H1 (cell line): ENCODE results near the gene DPEP3. TPM values are rescaled to one million over a fixed set of nuclear protein-coding genes. Genes with fewer than 3 reads are reported as not detected.

ENCODE experiments used
- CTCF ChIA-PET: fragments of 300-600 bp; sonication (Branson Sonifier 250); formaldehyde crosslinking; loops from one replicate; lab custom pipeline; 2021; ENCODE audit not compliant: partially characterized antibody; lab: Charles Lee
- POLR2A ChIA-PET: fragments of 300-600 bp; sonication (Branson Sonifier 250); formaldehyde crosslinking; loops from one replicate; lab custom pipeline; 2021; ENCODE audit warnings: inconsistent platforms; ENCODE audit not compliant: partially characterized antibody; lab: Charles Lee
- DNase-seq, 2 experiments: peaks; one replicate each; pipeline versions ENCODE4 v3.0.0 to v3.0.0-alpha.2; 2010 to 2022; ENCODE audit warnings: low spot score in 2 of 2, low read depth in 1 of 2, mixed read lengths in 1 of 2
- FAIRE-seq: peaks from 2 replicates; lab custom pipeline; 2011; peaks lifted over from hg19 to GRCh38; lab: Jason Lieb, UNC
- H2AFZ ChIP-seq: 2 replicates; pipeline ENCODE4 v1.8.1; 2012; ENCODE audit warnings: low read length, inconsistent platforms
- H2AK5ac ChIP-seq: 2 replicates; pipeline ENCODE4 v1.6.1; 2013; ENCODE audit warnings: low read depth, low read length
- H2BK120ac ChIP-seq: replicated peaks from 2 replicates; pipeline ENCODE3; 2013; ENCODE audit warnings: low read depth, low read length, inconsistent platforms
- H2BK12ac ChIP-seq: 2 replicates; pipeline ENCODE4 v1.6.1; 2013; ENCODE audit warnings: low read depth, low read length
- H2BK15ac ChIP-seq: 2 replicates; pipeline ENCODE4 v1.6.1; 2013; ENCODE audit warnings: low read length
- H2BK20ac ChIP-seq: 2 replicates; pipeline ENCODE4 v1.6.1; 2013; ENCODE audit warnings: low read length
- H2BK5ac ChIP-seq: 2 replicates; pipeline ENCODE4 v1.6.1; 2013; ENCODE audit warnings: low read depth, low read length
- H3K14ac ChIP-seq: 2 replicates; pipeline ENCODE4 v1.6.1; 2013; ENCODE audit warnings: inconsistent platforms; ENCODE audit not compliant: insufficient read length
- H3K18ac ChIP-seq: 2 replicates; pipeline ENCODE4 v1.6.1; 2013; ENCODE audit warnings: low read length; ENCODE audit errors: extremely low read depth
- H3K23ac ChIP-seq: 2 replicates; pipeline ENCODE4 v1.6.1; 2013; ENCODE audit warnings: inconsistent platforms; ENCODE audit not compliant: insufficient read length
- H3K23me2 ChIP-seq: 2 replicates; pipeline ENCODE4 v1.6.1; 2013; ENCODE audit warnings: low read depth, low read length
- H3K27ac ChIP-seq: 2 replicates; pipeline ENCODE4 v1.6.1; 2011; ENCODE audit warnings: low read depth, low read length, inconsistent platforms
- H3K27me3 ChIP-seq, 4 experiments: replicated peaks in 1 of 4; 1 replicate in 1 of 4; 2 replicates in 3 of 4; pipeline versions ENCODE4 v1.6.1 to v1.8.1; 2011 to 2013; ENCODE audit warnings: low read length in 3 of 4, mild to moderate bottlenecking in 3 of 4, inconsistent platforms in 2 of 4, mixed read lengths in 2 of 4, moderate library complexity in 1 of 4; ENCODE audit not compliant: control insufficient read depth in 3 of 4, insufficient read depth in 3 of 4; ENCODE audit errors: extremely low read depth in 1 of 4
- H3K36me3 ChIP-seq, 4 experiments: 2 replicates each; pipeline versions ENCODE4 v1.6.1 to v1.8.1; 2011 to 2013; ENCODE audit warnings: mild to moderate bottlenecking in 4 of 4, low read length in 3 of 4, moderate library complexity in 2 of 4, control low read depth in 1 of 4, inconsistent platforms in 1 of 4; ENCODE audit not compliant: insufficient read depth in 4 of 4, control insufficient read depth in 2 of 4
- H3K4ac ChIP-seq: replicated peaks from 2 replicates; pipeline ENCODE3; 2013; ENCODE audit warnings: low read length, low read depth, mixed read lengths, inconsistent platforms; ENCODE audit not compliant: insufficient read length
- H3K4me1 ChIP-seq, 4 experiments: replicated peaks in 1 of 4; 1 replicate in 1 of 4; 2 replicates in 3 of 4; pipeline versions ENCODE4 v1.6.1 to v1.8.1; 2011 to 2013; ENCODE audit warnings: low read length in 3 of 4, inconsistent platforms in 2 of 4, mixed read lengths in 1 of 4; ENCODE audit not compliant: insufficient read depth in 4 of 4, control insufficient read depth in 3 of 4
- H3K4me2 ChIP-seq, 2 experiments: 2 replicates each; pipeline versions ENCODE4 v1.6.1 to v1.8.1; 2011 to 2013; ENCODE audit warnings: low read depth in 2 of 2, low read length in 2 of 2, control low read depth in 1 of 2, inconsistent platforms in 1 of 2, mild to moderate bottlenecking in 1 of 2; ENCODE audit not compliant: insufficient read depth in 1 of 2
- H3K4me3 ChIP-seq, 4 experiments: fragments of 200-600, 300-600 bp in 1 of 4; sonication (generic), shearing (Covaris generic), sonication (Bioruptor Twin) in 1 of 4; 2 replicates each; pipeline versions ENCODE4 v1.5.1 to v1.8.1; 2011 to 2016; ENCODE audit warnings: low read length in 4 of 4, low read depth in 3 of 4, control low read depth in 2 of 4, inconsistent platforms in 2 of 4, mild to moderate bottlenecking in 2 of 4, mixed read lengths in 1 of 4, moderate library complexity in 1 of 4; ENCODE audit not compliant: insufficient read depth in 2 of 4; ENCODE audit errors: extremely low read depth in 1 of 4
- H3K56ac ChIP-seq: replicated peaks from 2 replicates; pipeline ENCODE3; 2013; ENCODE audit warnings: low read depth, mild to moderate bottlenecking, mixed read lengths, low read length, inconsistent platforms; ENCODE audit not compliant: insufficient read length
- H3K79me1 ChIP-seq: 2 replicates; pipeline ENCODE4 v1.6.1; 2013; ENCODE audit warnings: low read depth, low read length, control low read depth
- H3K79me2 ChIP-seq, 2 experiments: 2 replicates each; pipeline versions ENCODE4 v1.6.1 to v1.8.1; 2012 to 2013; ENCODE audit warnings: low read length in 2 of 2, mild to moderate bottlenecking in 2 of 2, inconsistent platforms in 1 of 2; ENCODE audit not compliant: insufficient read depth in 2 of 2, control insufficient read depth in 1 of 2
- H3K9ac ChIP-seq, 4 experiments: replicated peaks in 1 of 4; 1 replicate in 1 of 4; 2 replicates in 3 of 4; pipeline versions ENCODE4 v1.6.1 to v1.8.1; 2011 to 2013; ENCODE audit warnings: low read depth in 3 of 4, low read length in 3 of 4, control low read depth in 2 of 4, mild to moderate bottlenecking in 2 of 4, moderate library complexity in 2 of 4, inconsistent platforms in 1 of 4; ENCODE audit errors: extremely low read depth in 1 of 4
- H3K9me3 ChIP-seq, 2 experiments: 2 replicates each; pipeline versions ENCODE4 v1.6.1 to v1.8.1; 2012 to 2013; ENCODE audit warnings: mild to moderate bottlenecking in 2 of 2, moderate library complexity in 2 of 2, control low read depth in 1 of 2, inconsistent platforms in 1 of 2, low read depth in 1 of 2, low read length in 1 of 2, mixed read lengths in 1 of 2; ENCODE audit not compliant: insufficient read depth in 2 of 2
- H4K20me1 ChIP-seq, 2 experiments: replicated peaks in 1 of 2; 2 replicates each; pipeline versions ENCODE3 to v1.8.1; 2011 to 2013; ENCODE audit warnings: inconsistent platforms in 2 of 2, low read length in 2 of 2, mild to moderate bottlenecking in 1 of 2; ENCODE audit not compliant: insufficient read depth in 2 of 2, control insufficient read depth in 1 of 2
- H4K5ac ChIP-seq: 2 replicates; pipeline ENCODE4 v1.6.1; 2013; ENCODE audit warnings: low read length, low read depth, mixed read lengths, inconsistent platforms; ENCODE audit not compliant: insufficient read length
- H4K8ac ChIP-seq: 2 replicates; pipeline ENCODE4 v1.8.0; 2013; ENCODE audit warnings: mild to moderate bottlenecking, moderate library complexity, low read length, inconsistent platforms; ENCODE audit not compliant: insufficient read depth; ENCODE audit errors: extremely low read depth
- H4K91ac ChIP-seq: replicated peaks from 2 replicates; pipeline ENCODE3; 2013; ENCODE audit warnings: low read length, mixed read lengths, inconsistent platforms; ENCODE audit not compliant: insufficient read length
- ATF3 ChIP-seq: IDR thresholded peaks from 2 replicates; pipeline ENCODE4 v1.6.1; 2011; ENCODE audit warnings: low read depth, mild to moderate bottlenecking, low read length; ENCODE audit not compliant: insufficient read depth
- CEBPB ChIP-seq: IDR thresholded peaks from 2 replicates; pipeline ENCODE4 v1.6.1; 2012; ENCODE audit warnings: low read depth, low read length
- CHD2 ChIP-seq: IDR thresholded peaks from 2 replicates; pipeline ENCODE4 v1.6.1; 2012; ENCODE audit warnings: low read length, improper control_type of control experiment
- CREB1 ChIP-seq: IDR thresholded peaks from 2 replicates; pipeline ENCODE4 v1.6.1; 2012; ENCODE audit warnings: inconsistent platforms
- FOSL1 ChIP-seq: IDR thresholded peaks from 2 replicates; pipeline ENCODE4 v1.6.1; 2011; ENCODE audit warnings: mild to moderate bottlenecking, low read depth, low read length, moderate library complexity; ENCODE audit not compliant: insufficient read depth
- HDAC2 ChIP-seq, 2 experiments: fragments of 300-600 bp in 1 of 2; sonication (generic) in 1 of 2; IDR thresholded peaks; 2 replicates each; pipeline ENCODE4 v1.6.1; 2011 to 2012; ENCODE audit warnings: low read depth in 2 of 2, low read length in 2 of 2, mild to moderate bottlenecking in 2 of 2, moderate library complexity in 2 of 2, borderline replicate concordance in 1 of 2, inconsistent platforms in 1 of 2
- KDM4A ChIP-seq: IDR thresholded peaks from one replicate; pipeline ENCODE4 v1.7.1; 2012; ENCODE audit warnings: low read depth, mild to moderate bottlenecking, moderate library complexity, low read length, inconsistent platforms; ENCODE audit not compliant: severe bottlenecking
- PHF8 ChIP-seq: fragments of 200-600 bp; sonication (generic); conservative IDR thresholded peaks from 2 replicates; pipeline ENCODE4 v1.7.1; 2012; ENCODE audit warnings: low read depth, mild to moderate bottlenecking, inconsistent platforms, low read length, moderate library complexity
- POLR2A ChIP-seq, 2 experiments: IDR thresholded peaks; 1 replicate in 1 of 2; 2 replicates in 1 of 2; pipeline ENCODE4 v1.6.1; 2011; ENCODE audit warnings: low read depth in 2 of 2, low read length in 2 of 2, mild to moderate bottlenecking in 2 of 2; ENCODE audit errors: control extremely low read depth in 1 of 2
- SAP30 ChIP-seq: fragments of 300-600 bp; sonication (generic); IDR thresholded peaks from 2 replicates; pipeline ENCODE4 v1.7.1; 2012; ENCODE audit warnings: low read length, moderate library complexity, mild to moderate bottlenecking, inconsistent platforms; ENCODE audit not compliant: insufficient read depth, insufficient replicate concordance
- SP1 ChIP-seq: IDR thresholded peaks from 2 replicates; pipeline ENCODE4 v1.6.1; 2011; ENCODE audit warnings: low read depth, low read length
- TAF1 ChIP-seq: IDR thresholded peaks from 2 replicates; pipeline ENCODE4 v1.6.1; 2011; ENCODE audit warnings: mild to moderate bottlenecking, low read depth, low read length
- TEAD4 ChIP-seq: IDR thresholded peaks from 2 replicates; pipeline ENCODE4 v1.6.1; 2012; ENCODE audit warnings: low read depth, low read length, inconsistent platforms, mixed read lengths
- WGBS, 2 experiments: shearing (Covaris generic) in 1 of 2; methylation state at CpG; one replicate each; pipeline versions ENCODE4 v1.1.6 to v1.1.7; 2013 to 2015; ENCODE audit warnings: low lambda C conversion rate in 2 of 2, mixed read lengths in 2 of 2, inconsistent platforms in 1 of 2, low coverage in 1 of 2, missing lambda C conversion rate in 1 of 2; ENCODE audit not compliant: insufficient replicate concordance in 2 of 2, insufficient coverage in 1 of 2, insufficient read length in 1 of 2; ENCODE audit errors: extremely low coverage in 1 of 2, missing lambda C conversion rate in 1 of 2; 5-methylcytosine and 5-hydroxymethylcytosine counted together
- polyA plus RNA-seq, 7 experiments: library from polyadenylated mRNA; depleted of rRNA in 3 of 7; stranded (reverse) in 5 of 7; unstranded in 2 of 7; fragments of >200 nt in 5 of 7; fragments of 200-250 nt in 2 of 7; gene quantifications; 1 replicate in 5 of 7; 2 replicates in 1 of 7; 4 replicates in 1 of 7; pipeline versions ENCODE4 v1.2.1 to v1.2.3, GENCODE V29; 2011 to 2013; ENCODE audit warnings: missing spikeins in 2 of 7, mixed read lengths in 2 of 7
- total RNA-seq: library from RNA; stranded (reverse); fragmentation: NEBNext Ultra II Directional; extraction: Animal tissue kit (Norgen Biotek cat#: 25700); gene quantifications from 2 replicates; pipeline ENCODE4 v1.2.1, GENCODE V29; 2021

Gene DPEP3
- total and polyA plus RNA-seq, 2 of the 8 experiments (the other 6 are each of a cell fraction or from before 2014, with no cell fraction given) = 6.5 to 9.9 TPM

- H3K4me1 ChIP-seq = peaks cover 0 to 8% (median 5%) of the 10 kb centered on the region in 4 experiments; a peak in 5 of 7 replicates
- H4K8ac ChIP-seq = peak overlapping the region; percentile 100; the same call in 1 of the 2 replicates
- no peak overlapping the region for H2BK20ac ChIP-seq
- no peak overlapping the region for H3K56ac ChIP-seq
- peak overlapping the region; percentile 90 for H3K18ac ChIP-seq
- 21% methylated on average over 19 of the region's 19 CpGs; no CpG with 5 or more reads in 1 of the 2 experiments for WGBS, 2 experiments
- H3K9me3 ChIP-seq = no peaks in the 10 kb centered on the region
- no peak overlapping the region for H3K23ac ChIP-seq
- no peak overlapping the region for H2BK120ac ChIP-seq
- peak overlapping the region; percentile 61; the same call in 1 of the 2 replicates for H2AFZ ChIP-seq
- H3K4me3 ChIP-seq = peak overlapping the region; percentile 89 to 99 (median 96)
- peaks cover 0 to 8% (median 1%) of the 10 kb centered on the region in 4 experiments; a peak in 4 of 8 replicates for H3K36me3 ChIP-seq
- CTCF ChIA-PET = interaction anchor here (0.6 to 3.2 kb wide), 12 partner anchors 11 to 218 kb away, joined by 3 to 18 read pairs (median 3); partner anchors contain the start of gene DPEP2
- FAIRE-seq = no peak
- no peak for DNase-seq
- H2AK5ac ChIP-seq = 0 out of 2 replicates have a peak overlapping the region, but pooled peaks have one; percentile 19
- peak overlapping the region; percentile 97 for H3K27ac ChIP-seq
- H3K27me3 ChIP-seq = no peaks in the 10 kb centered on the region
- peak overlapping the region; percentile 72 to 94 for H3K4me2 ChIP-seq
- peaks cover 0 to 3% of the 10 kb centered on the region in 2 experiments for H4K20me1 ChIP-seq
- peak overlapping the region; percentile 60; the same call in 1 of the 2 replicates for H2BK12ac ChIP-seq
- H2BK5ac ChIP-seq = peak overlapping the region; percentile 97
- POLR2A ChIA-PET = interaction anchor here (0.6 to 4.1 kb wide), 26 partner anchors 9 to 702 kb away, joined by 3 to 28 read pairs (median 4); partner anchors contain the start of genes ACD, DPEP2, NFATC3 and RANBP10
- H3K9ac ChIP-seq = peak overlapping the region; percentile 96 to 98 (median 97)
- H3K4ac ChIP-seq = no peak overlapping the region
- peaks cover 12% of the 10 kb centered on the region for H3K23me2 ChIP-seq
- no peak overlapping the region for H4K91ac ChIP-seq
- H2BK15ac ChIP-seq = no peak overlapping the region
- H3K79me2 ChIP-seq = peaks cover 0 to 27% of the 10 kb centered on the region in 2 experiments; a peak in 2 of 4 replicates
- peak overlapping the region; percentile 64 for H4K5ac ChIP-seq
- H3K14ac ChIP-seq = no peak overlapping the region
- peaks cover 6% of the 10 kb centered on the region for H3K79me1 ChIP-seq
- no peak for TF ChIP-seq KDM4A
- no peak for TF ChIP-seq ATF3
- no peak for TF ChIP-seq PHF8
- TF ChIP-seq FOSL1 = no peak
- TF ChIP-seq SP1 = no peak
- no peak for TF ChIP-seq CHD2
- TF ChIP-seq CEBPB = no peak
- peak in 1 of 2 experiments; percentile 46; a peak in 1 of 3 replicates for TF ChIP-seq POLR2A (IDR thresholded peaks at IDR 0.05; ENCODE audit: control extremely low read depth in 1 of 2, low read depth in 2 of 2, low read length in 2 of 2)
- TF ChIP-seq SAP30 = no peak
- no peak for TF ChIP-seq CREB1
- no peak for TF ChIP-seq TAF1
- TF ChIP-seq TEAD4 = no peak
- no peak for TF ChIP-seq HDAC2 (IDR thresholded peaks at IDR 0.05; ENCODE audit: borderline replicate concordance in 1 of 2, low read depth in 2 of 2, low read length in 2 of 2)
These were observed 42.0 kb upstream of the DPEP3 start for GRCh38 chr16:68022278-68022727.
